ENCODE data around the gene NHSL2.

Gene NHSL2

GRCh38 chrX:71978164-71978563, 67.5 kb downstream of the NHSL2 start:
- in situ Hi-C loops (cut with HindIII; ENCODE audit: low sequenced_read_pairs) = no loop called here

- in situ Hi-C loops (cut with HindIII; ENCODE audit: low sequenced_read_pairs) = no loop called here
Observed at GRCh38 chrX:71989768-71990426, 79.3 kb downstream of the NHSL2 start.

- in situ Hi-C loops (cut with HindIII; ENCODE audit: low sequenced_read_pairs) = no loop called here
Observed at GRCh38 chrX:71990518-71990917, 79.9 kb downstream of the NHSL2 start.

- in situ Hi-C loops (cut with HindIII; ENCODE audit: low sequenced_read_pairs) = no loop called here
Observed at GRCh38 chrX:71991164-71991563, 80.5 kb downstream of the NHSL2 start.

DNA sequence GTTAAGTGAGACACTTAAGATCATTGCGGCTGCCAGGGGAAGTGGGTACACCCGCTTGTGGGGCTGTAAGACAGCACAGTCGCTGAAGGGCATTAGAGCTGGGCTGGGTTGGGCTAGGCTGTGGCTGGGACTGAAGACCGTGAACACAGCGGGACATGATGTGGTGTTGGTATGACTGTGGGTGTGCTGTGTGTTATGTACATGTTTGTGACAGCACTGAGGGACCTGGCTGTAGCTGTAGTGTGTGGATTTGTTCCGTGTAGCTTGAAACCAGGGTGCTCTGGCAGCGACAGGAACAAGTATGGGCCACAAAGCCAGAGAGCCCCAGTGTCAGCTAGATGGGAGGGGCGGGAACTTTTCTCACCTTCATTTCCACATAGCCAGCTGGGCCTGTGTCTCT, 82.1 kb downstream of the NHSL2 start:
- in situ Hi-C loops (cut with HindIII; ENCODE audit: low sequenced_read_pairs) = no loop called here

DNA sequence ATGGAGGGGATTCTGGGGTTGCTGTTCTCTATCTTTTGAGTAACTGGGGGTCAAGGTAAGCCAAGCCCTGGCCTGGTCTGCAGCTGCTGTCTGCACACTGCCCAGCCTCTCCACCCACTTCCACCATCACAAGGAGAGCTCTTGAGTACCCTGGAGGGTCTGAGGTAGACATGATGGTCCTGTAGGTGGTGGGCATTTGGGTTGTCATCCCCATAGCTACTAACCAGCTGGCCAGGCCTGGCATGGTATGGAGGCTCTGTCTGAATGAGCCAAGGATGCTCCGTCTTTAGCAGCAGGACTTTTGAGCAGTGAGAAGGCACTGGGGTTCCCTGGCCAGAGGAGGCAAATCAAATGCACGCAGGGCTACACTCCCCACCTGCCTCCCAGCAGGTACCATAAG, 82.7 kb downstream of the NHSL2 start:
- in situ Hi-C loops (cut with HindIII; ENCODE audit: low sequenced_read_pairs) = no loop called here

- in situ Hi-C loops (cut with HindIII; ENCODE audit: low sequenced_read_pairs) = no loop called here
Observed at GRCh38 chrX:71994601-71995000, 84.0 kb downstream of the NHSL2 start.

DNA sequence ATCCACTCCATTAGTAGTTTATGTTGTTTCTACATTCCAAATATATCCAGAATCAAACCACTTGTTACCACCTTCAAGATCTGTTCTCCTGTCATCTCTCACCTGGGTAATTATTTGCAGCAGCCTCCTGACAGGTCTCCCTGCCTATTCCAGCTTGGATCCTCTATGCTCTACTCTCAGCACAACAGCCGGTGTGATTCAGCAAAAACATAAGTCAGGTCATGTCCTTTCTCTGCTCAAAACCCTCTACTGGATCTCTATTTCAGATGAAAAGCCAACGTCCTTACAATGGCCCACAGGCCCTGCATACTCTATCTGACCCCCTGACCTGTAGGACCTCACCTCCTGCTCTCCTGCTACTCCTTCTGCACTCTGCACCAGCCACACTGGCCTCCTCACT, 84.5 kb downstream of the NHSL2 start:
- in situ Hi-C loops (cut with HindIII; ENCODE audit: low sequenced_read_pairs) = no loop called here

GRCh38 chrX:71996136-71996535, 85.5 kb downstream of the NHSL2 start:
- in situ Hi-C loops (cut with HindIII; ENCODE audit: low sequenced_read_pairs) = no loop called here

GRCh38 chrX:71996826-71997225, 86.2 kb downstream of the NHSL2 start:
- in situ Hi-C loops (cut with HindIII; ENCODE audit: low sequenced_read_pairs) = no loop called here

DNA sequence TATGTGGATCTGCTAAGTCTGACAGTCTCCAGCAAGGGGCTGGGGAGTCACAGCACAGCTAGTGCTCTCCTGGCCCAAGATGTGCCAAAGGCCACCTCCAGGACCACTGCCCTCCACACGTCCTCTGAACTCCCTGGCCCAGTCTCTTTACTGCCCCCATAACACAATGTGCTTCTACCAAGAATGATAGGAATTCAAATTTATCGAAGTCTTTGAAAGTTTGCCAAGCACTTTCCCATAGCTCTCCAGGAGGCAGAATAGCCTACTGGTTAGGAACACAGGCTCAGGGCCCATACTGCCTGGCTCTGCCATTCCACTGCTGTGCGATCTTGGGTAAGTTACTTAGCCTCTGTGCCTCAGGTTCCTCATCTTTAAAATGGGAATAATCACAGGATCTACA, 86.7 kb downstream of the NHSL2 start:
- in situ Hi-C loops (cut with HindIII; ENCODE audit: low sequenced_read_pairs) = no loop called here

DNA sequence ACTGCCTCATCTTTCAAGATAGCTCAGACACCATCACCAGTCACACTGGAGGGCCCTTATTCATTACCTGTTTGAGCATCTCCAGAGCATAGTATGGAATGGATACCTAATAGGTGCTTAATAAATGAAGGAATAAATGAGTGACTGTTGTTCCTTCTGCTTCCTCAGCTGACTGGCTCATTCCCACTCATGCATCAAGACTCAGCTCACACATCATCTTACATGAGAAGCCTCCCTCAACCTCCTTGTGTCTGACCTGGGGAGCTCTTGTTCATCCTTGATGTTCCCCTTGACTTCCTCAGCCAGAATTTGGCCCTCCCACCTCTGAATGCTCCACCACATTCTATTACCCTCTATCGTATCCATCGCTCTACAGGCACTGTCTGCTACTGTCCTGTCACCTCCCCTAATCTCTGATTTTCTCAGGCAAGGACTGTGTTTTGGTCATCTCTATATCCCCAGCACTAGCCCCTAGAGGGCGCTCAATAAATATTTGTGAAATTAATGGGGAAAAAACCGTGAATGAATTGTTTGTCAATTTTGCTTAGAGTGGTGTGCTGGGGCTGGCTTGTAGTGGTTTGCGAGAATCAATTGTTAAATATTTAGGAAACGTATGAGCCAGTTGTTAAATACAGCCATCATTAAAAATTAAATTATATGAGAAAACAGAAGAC, 88.3 kb downstream of the NHSL2 start:
- in situ Hi-C loops (cut with HindIII; ENCODE audit: low sequenced_read_pairs) = no loop called here

GRCh38 chrX:71999535-71999934, 88.9 kb downstream of the NHSL2 start:
- in situ Hi-C loops (cut with HindIII; ENCODE audit: low sequenced_read_pairs) = no loop called here

GRCh38 chrX:72001471-72001870, 90.8 kb downstream of the NHSL2 start:
- in situ Hi-C loops (cut with HindIII; ENCODE audit: low sequenced_read_pairs) = no loop called here

GRCh38 chrX:72001906-72002305, 91.3 kb downstream of the NHSL2 start:
- in situ Hi-C loops (cut with HindIII; ENCODE audit: low sequenced_read_pairs) = no loop called here

- in situ Hi-C loops (cut with HindIII; ENCODE audit: low sequenced_read_pairs) = no loop called here
Observed at GRCh38 chrX:72002875-72003274, 92.2 kb downstream of the NHSL2 start.

- in situ Hi-C loops (cut with HindIII; ENCODE audit: low sequenced_read_pairs) = no loop called here
Observed at GRCh38 chrX:72003811-72004750, 93.4 kb downstream of the NHSL2 start.

DNA sequence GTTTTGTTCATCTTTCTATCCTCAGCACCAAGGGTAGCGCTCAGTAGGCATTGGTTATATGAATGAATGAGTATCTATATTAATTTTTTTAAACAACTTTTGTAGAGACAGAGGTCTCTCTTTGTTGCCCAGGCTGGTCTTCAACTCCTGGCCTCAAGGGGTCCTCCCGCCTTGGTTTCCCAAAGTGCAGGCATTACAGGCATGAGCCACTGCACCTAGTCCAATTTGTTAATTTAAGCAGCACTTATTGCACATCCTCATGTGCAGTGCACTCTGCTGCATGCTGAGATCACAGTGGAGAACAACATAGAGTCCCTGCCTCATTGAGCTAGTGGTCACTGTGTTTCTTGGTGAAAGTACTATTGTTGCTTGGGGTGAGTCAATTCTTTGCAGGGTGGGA, 94.4 kb downstream of the NHSL2 start:
- in situ Hi-C loops (cut with HindIII; ENCODE audit: low sequenced_read_pairs) = no loop called here

GRCh38 chrX:72006461-72006860, 95.8 kb downstream of the NHSL2 start:
- in situ Hi-C loops (cut with HindIII; ENCODE audit: low sequenced_read_pairs) = no loop called here

GRCh38 chrX:72009731-72010130, 99.1 kb downstream of the NHSL2 start:
- in situ Hi-C loops (cut with HindIII; ENCODE audit: low sequenced_read_pairs) = no loop called here

- in situ Hi-C loops (cut with HindIII; ENCODE audit: low sequenced_read_pairs) = no loop called here
Observed at GRCh38 chrX:72011734-72012133, 101.1 kb downstream of the NHSL2 start.

- in situ Hi-C loops (cut with HindIII; ENCODE audit: low sequenced_read_pairs) = loop anchor here (5.0 kb wide), 3 partner anchors 63 to 162 kb away; no protein-coding TSS in a partner anchor
Observed at GRCh38 chrX:72015383-72015782, 104.7 kb downstream of the NHSL2 start.

All from endothelial cell of hepatic sinusoid (primary cell).